HepG2 (cell line): ENCODE measurements around the gene DUT. TPM values are rescaled to one million over a fixed set of nuclear protein-coding genes. Genes with fewer than 3 reads are reported as not detected.

Experiments used
- ATAC-seq: fragments of 200-7000 bp; cut with Tn5 transposase; 3 replicates; pipeline ENCODE4 v1.9.1; 2020; ENCODE audit warnings: mild to moderate bottlenecking, moderate library complexity
- BruUV-seq: library from RNA; stranded (reverse); fragments of 400-500 nt; replicated peaks from 2 replicates; lab custom pipeline; 2021; lab: Mats Ljungman, UMichigan
- CTCF ChIA-PET: fragments of 300-600 bp; formaldehyde crosslinking; extraction: SDS; loops from one replicate; lab custom pipeline; 2021; ENCODE audit warnings: low total read pairs, inconsistent platforms, low intra/inter-chr PET ratio; lab: Yijun Ruan, JAX
- POLR2A ChIA-PET: fragments of 350-600 bp; sonication (Branson Sonifier 250); formaldehyde crosslinking; loops from one replicate; lab custom pipeline; 2020; ENCODE audit warnings: antibody characterized with exemption, inconsistent platforms; lab: Yijun Ruan, JAX
- DNase-seq: peaks from one replicate; pipeline ENCODE4 v3.0.0-alpha.2; 2015; ENCODE audit warnings: low spot score
- FAIRE-seq: peaks from 3 replicates; lab custom pipeline; 2011; peaks lifted over from hg19 to GRCh38; lab: Jason Lieb, UNC
- H2AFZ ChIP-seq: one replicate; pipeline ENCODE4 v1.6.1; 2011; ENCODE audit warnings: low read length, inconsistent platforms
- H3K27ac ChIP-seq: fragments of 300-600 bp; 3 replicates; pipeline ENCODE4 v1.8.0; 2011; ENCODE audit warnings: mixed run types, mild to moderate bottlenecking, mixed read lengths, low read length, inconsistent platforms; ENCODE audit not compliant: insufficient read depth; ENCODE audit errors: extremely low read length
- H3K27me3 ChIP-seq, 2 experiments: fragments of 200-600 bp in 1 of 2; 2 replicates in 1 of 2; 3 replicates in 1 of 2; pipeline versions ENCODE4 v1.6.0 to v1.8.0; 2011; ENCODE audit warnings: low read length in 2 of 2, mild to moderate bottlenecking in 2 of 2, moderate library complexity in 2 of 2, inconsistent platforms in 1 of 2; ENCODE audit not compliant: insufficient read depth in 2 of 2, control insufficient read depth in 1 of 2
- H3K36me3 ChIP-seq, 2 experiments: fragments of 200-600 bp in 1 of 2; replicated peaks in 1 of 2; 2 replicates in 1 of 2; 3 replicates in 1 of 2; pipeline versions ENCODE4 v1.5.1 to v1.8.0; 2011; ENCODE audit warnings: low read length in 2 of 2, inconsistent platforms in 1 of 2; ENCODE audit not compliant: insufficient read depth in 2 of 2, control insufficient read depth in 1 of 2
- H3K4me1 ChIP-seq: 2 replicates; pipeline ENCODE4 v1.5.1; 2012; ENCODE audit warnings: low read length, inconsistent platforms; ENCODE audit not compliant: insufficient read depth
- H3K4me2 ChIP-seq: 2 replicates; pipeline ENCODE4 v1.6.0; 2011; ENCODE audit warnings: low read depth, low read length, inconsistent platforms
- H3K4me3 ChIP-seq, 3 experiments: fragments of 200-600 bp in 1 of 3; sonication (generic), shearing (Covaris generic) in 1 of 3; replicated peaks in 1 of 3; 2 replicates each; pipeline ENCODE4 v1.5.1; 2011 to 2016; ENCODE audit warnings: low read length in 3 of 3, inconsistent platforms in 2 of 3, low read depth in 2 of 3, mild to moderate bottlenecking in 2 of 3, control low read depth in 1 of 3, mixed read lengths in 1 of 3; ENCODE audit not compliant: insufficient read depth in 1 of 3
- H3K79me2 ChIP-seq: one replicate; pipeline ENCODE4 v1.6.1; 2011; ENCODE audit warnings: low read length, inconsistent platforms; ENCODE audit not compliant: insufficient read depth
- H3K9ac ChIP-seq: 2 replicates; pipeline ENCODE4 v1.6.0; 2011; ENCODE audit warnings: mild to moderate bottlenecking, low read depth, low read length, inconsistent platforms; ENCODE audit not compliant: insufficient read depth
- H3K9me3 ChIP-seq: 2 replicates; pipeline ENCODE4 v1.5.1; 2012; ENCODE audit warnings: mild to moderate bottlenecking, low read length
- H4K20me1 ChIP-seq: 2 replicates; pipeline ENCODE4 v1.6.0; 2011; ENCODE audit warnings: inconsistent platforms, mild to moderate bottlenecking, low read length, moderate library complexity; ENCODE audit not compliant: insufficient read depth
- CEBPB ChIP-seq: IDR thresholded peaks from 2 replicates; pipeline ENCODE4 v1.6.1; 2011; ENCODE audit warnings: low read depth, low read length, improper control_type of control experiment, borderline replicate concordance
- CEBPG ChIP-seq: IDR thresholded peaks from 2 replicates; pipeline ENCODE4 v1.6.1; 2016
- DDIT3 ChIP-seq: sonication (generic); formaldehyde crosslinking; IDR thresholded peaks from 2 replicates; pipeline ENCODE4 v1.4.0; 2020; ENCODE audit warnings: mild to moderate bottlenecking, missing genetic modification reagents
- E2F5 ChIP-seq: sonication (generic); formaldehyde crosslinking; conservative IDR thresholded peaks from 2 replicates; pipeline ENCODE4 v1.4.0; 2020; ENCODE audit warnings: missing genetic modification reagents
- PRDM10 ChIP-seq: sonication (generic); formaldehyde crosslinking; IDR thresholded peaks from 2 replicates; pipeline ENCODE4 v1.4.0; 2020; ENCODE audit warnings: low read depth, missing genetic modification reagents
- PRPF4 ChIP-seq: fragments of 200-400 bp; formaldehyde crosslinking; IDR thresholded peaks from 2 replicates; pipeline ENCODE4 v1.6.1; 2016; ENCODE audit warnings: low read length, low read depth; ENCODE audit not compliant: poor library complexity, severe bottlenecking
- REXO4 ChIP-seq: sonication (generic); formaldehyde crosslinking; IDR thresholded peaks from 2 replicates; pipeline ENCODE4 v1.8.0; 2022; ENCODE audit warnings: missing genetic modification reagents, mild to moderate bottlenecking, borderline replicate concordance
- TCF7L2 ChIP-seq: IDR thresholded peaks from 2 replicates; pipeline ENCODE4 v1.6.1; 2011; ENCODE audit warnings: mild to moderate bottlenecking, low read depth, low read length, moderate library complexity
- THRA ChIP-seq: sonication (generic); formaldehyde crosslinking; IDR thresholded peaks from 2 replicates; pipeline ENCODE4 v1.4.0; 2020; ENCODE audit warnings: missing genetic modification reagents, borderline replicate concordance
- U2AF2 ChIP-seq: fragments of 200-400 bp; formaldehyde crosslinking; IDR thresholded peaks from 2 replicates; pipeline ENCODE4 v1.6.1; 2017; ENCODE audit warnings: low read depth, mild to moderate bottlenecking, low read length
- ZBTB49 ChIP-seq: sonication (generic); formaldehyde crosslinking; IDR thresholded peaks from 2 replicates; pipeline ENCODE4 v1.4.0; 2020; ENCODE audit warnings: missing genetic modification reagents, borderline replicate concordance
- ZNF335 ChIP-seq: sonication (generic); formaldehyde crosslinking; IDR thresholded peaks from 2 replicates; pipeline ENCODE4 v1.4.0; 2020; ENCODE audit warnings: missing genetic modification reagents
- ZNF512 ChIP-seq: sonication (generic); formaldehyde crosslinking; IDR thresholded peaks from 2 replicates; pipeline ENCODE4 v1.4.0; 2020; ENCODE audit warnings: mild to moderate bottlenecking, missing genetic modification reagents
- ZNF670 ChIP-seq: sonication (generic); formaldehyde crosslinking; IDR thresholded peaks from 2 replicates; pipeline ENCODE4 v1.8.0; 2022; ENCODE audit warnings: mild to moderate bottlenecking, missing genetic modification reagents, borderline replicate concordance
- WGBS: methylation state at CpG from one replicate; pipeline ENCODE4 v1.1.6; 2017; ENCODE audit warnings: low lambda C conversion rate; 5-methylcytosine and 5-hydroxymethylcytosine counted together
- in situ Hi-C: cut with HindIII; loops from 2 replicates; pipeline ENCODE4 v1.10.0; 2017; ENCODE audit warnings: low pct_unique_long_range_greater_than_20kb; ENCODE audit not compliant: extremely low pct_ligation_motif_present
- intact Hi-C: fragments of 100-400 bp; cut with micrococcal nuclease; formaldehyde crosslinking; loops from one replicate; pipeline ENCODE4 v1.10.0; 2022; ENCODE audit not compliant: unreplicated experiment
- polyA plus RNA-seq, 8 experiments: library from polyadenylated mRNA; depleted of rRNA in 3 of 8; stranded (reverse) in 7 of 8; unstranded in 1 of 8; fragments of >200 nt; fragmentation: Illumina TruSeq in 4 of 8; extraction: Trizol in 4 of 8; gene quantifications; 2 replicates each; pipeline versions ENCODE4 v1.2.1 to v1.2.3, GENCODE V29; 2011 to 2016; ENCODE audit warnings: low read depth in 4 of 8, missing spikeins in 1 of 8, mixed read lengths in 1 of 8; ENCODE audit not compliant: insufficient read depth in 1 of 8
- total RNA-seq, 5 experiments: library from RNA; depleted of rRNA; stranded (reverse); fragments of >200 nt; fragmentation: Illumina TruSeq; extraction: Trizol; gene quantifications; 2 replicates each; pipeline ENCODE4 v1.2.3, GENCODE V29; 2016; ENCODE audit warnings: low read depth in 1 of 5

Gene DUT
- total and polyA plus RNA-seq, 2 of the 13 experiments (the other 11 are each of a cell fraction or from before 2014, with no cell fraction given), result 36.7 to 131 TPM

- Histone ChIP-seq H3K79me2 (peaks cover 5% of the 10 kb centered on the region), H3K4me1 (peaks cover 38% of the 10 kb centered on the region), H4K20me1 (no peaks in the 10 kb centered on the region), H3K27ac (peak overlapping the region; percentile 16), H2AFZ (no peak overlapping the region), H3K4me2 (no peak overlapping the region), H3K9ac (no peak overlapping the region), H3K36me3 (peaks cover 0 to 26% of the 10 kb centered on the region in 2 experiments; a peak in 4 of 5 replicates), H3K27me3 (no peaks in the 10 kb centered on the region; a peak in 1 of 5 replicates), H3K9me3 (no peaks in the 10 kb centered on the region), H3K4me3 (no peak overlapping the region)
- intact Hi-C loops, result no loop called here
- TF ChIP-seq E2F5 (no peak), ZNF512 (CRISPR knock-in tag) (no peak), ZNF335 (CRISPR knock-in tag) (no peak), CEBPB (peak; percentile 70), CEBPG (CRISPR knock-in tag) (peak; percentile 39; the same call in 1 of the 2 replicates), PRPF4 (no peak), PRDM10 (CRISPR knock-in tag) (no peak), THRA (CRISPR knock-in tag) (no peak), TCF7L2 (no peak), REXO4 (CRISPR knock-in tag) (no peak), ZBTB49 (CRISPR knock-in tag) (no peak), ZNF670 (CRISPR knock-in tag) (no peak), DDIT3 (no peak), U2AF2 (no peak)
- in situ Hi-C loops, result no loop called here
- DNase-seq (no peak), FAIRE-seq (no peak), ATAC-seq (no peak)
- BruUV-seq, result no TSS peak
- 83% methylated on average over 2 of the region's 2 CpGs for WGBS
- ChIA-PET CTCF (no interaction called here), POLR2A (no interaction called here)
Measured at GRCh38 chr15:48334260-48334659, 3.0 kb downstream of the DUT start.
